Right lobe of liver (tissue), 6 donors: ENCODE measurements around the gene SCFD2. TPM values are rescaled to one million over a fixed set of nuclear protein-coding genes. Genes with fewer than 3 reads are reported as not detected.

ENCODE experiments used
- ATAC-seq, 4 donors: fragments of 200-7000 bp; cut with Tn5 transposase; one replicate each; pipeline ENCODE4 v1.9.1; 2020; ENCODE audit warnings: mild to moderate bottlenecking in 4 of 4, moderate library complexity in 4 of 4
- DNase-seq, 3 donors: peaks; one replicate each; pipeline ENCODE4 v3.0.0-alpha.2; 2020
- H3K27ac ChIP-seq, 3 donors: fragments of 200-600 bp; one replicate each; pipeline ENCODE4 v1.8.0; 2022
- H3K27me3 ChIP-seq, 2 donors: fragments of 200-600 bp; one replicate each; pipeline ENCODE4 v1.8.0; 2022
- H3K36me3 ChIP-seq, 4 donors: fragments of 200-600 bp; sonication (generic) in 1 of 4; one replicate each; pipeline versions ENCODE4 v1.5.1 to v1.8.0; 2017 to 2022; ENCODE audit warnings: control low read depth in 1 of 4
- H3K4me1 ChIP-seq, 4 donors: fragments of 200-600 bp; sonication (generic) in 1 of 4; one replicate each; pipeline versions ENCODE4 v1.5.1 to v1.8.0; 2017 to 2022; ENCODE audit warnings: control low read depth in 1 of 4
- H3K4me3 ChIP-seq, 3 donors: fragments of 200-600 bp; one replicate each; pipeline ENCODE4 v1.8.0; 2022
- H3K9me3 ChIP-seq, 4 donors: fragments of 200-600 bp; sonication (generic) in 1 of 4; one replicate each; pipeline versions ENCODE4 v1.5.1 to v1.8.0; 2017 to 2022; ENCODE audit warnings: control low read depth in 1 of 4
- CTCF ChIP-seq, 4 donors: fragments of 200-600 bp in 3 of 4; fragments of 450-650 bp in 1 of 4; IDR thresholded peaks; one replicate each; pipeline versions ENCODE4 v1.5.1 to v1.8.0; 2016 to 2022; ENCODE audit warnings: antibody characterized with exemption in 4 of 4, mild to moderate bottlenecking in 2 of 4
- POLR2A ChIP-seq: fragments of 450-650 bp; IDR thresholded peaks from one replicate; pipeline ENCODE4 v1.6.1; 2017; ENCODE audit warnings: antibody characterized with exemption, mild to moderate bottlenecking
- WGBS: methylation state at CpG from one replicate; pipeline ENCODE4 v1.1.6; 2018; ENCODE audit warnings: low coverage, low lambda C conversion rate; ENCODE audit not compliant: insufficient coverage; ENCODE audit errors: missing lambda C conversion rate; 5-methylcytosine and 5-hydroxymethylcytosine counted together
- intact Hi-C, 2 donors: fragments of 100-400 bp; cut with DNase I; formaldehyde crosslinking; loops; one replicate each; pipeline versions ENCODE4 v1.11.2 to v1.14.1; 2022
- total RNA-seq, 6 experiments: library from RNA; depleted of rRNA in 2 of 6; stranded (reverse); fragments of >200 nt in 2 of 6; fragmentation: NEBNext Ultra II Directional in 3 of 6; extraction: Animal tissue kit (Norgen Biotek cat#: 25700) in 3 of 6; gene quantifications; one replicate each; pipeline versions ENCODE4 v1.1.0 to v1.2.4, GENCODE V29; 2016 to 2023
- donor health status: DM: no; HTN: yes; CAD: no.
- donor health status: DM: no; HTN: no; CAD: no.
- donor health status: DM: no; HTN: no; CAD: no.
- donor health status: DM: no; HTN: yes; CAD: no.
- donor health status: DM: no; HTN: yes; CAD: no.

SCFD2 gene
- total RNA-seq, 6 experiments from 2014 or later: 7.6 to 17.1 (median 10.3) TPM

GRCh38 chr4:52876069-52876468, 489.8 kb downstream of the SCFD2 start:
- Histone ChIP-seq H3K27ac (no peak overlapping the region), H3K36me3 (no peaks in the 10 kb centered on the region), H3K27me3 (no peaks in the 10 kb centered on the region), H3K4me3 (no peak overlapping the region), H3K9me3 (no peaks in the 10 kb centered on the region), H3K4me1 (no peaks in the 10 kb centered on the region)
- ATAC-seq (no peak), DNase-seq (no peak)
- 82% methylated on average over 4 of the region's 4 CpGs for WGBS
- intact Hi-C loops: no loop called here
- TF ChIP-seq POLR2A (no peak), CTCF (IDR thresholded peaks at IDR 0.05) (no peak)

- Histone ChIP-seq H3K4me3 (no peak overlapping the region), H3K36me3 (no peaks in the 10 kb centered on the region), H3K27me3 (no peaks in the 10 kb centered on the region), H3K4me1 (no peaks in the 10 kb centered on the region), H3K9me3 (no peaks in the 10 kb centered on the region), H3K27ac (no peak overlapping the region)
- WGBS: 94% methylated on average over 5 of the region's 5 CpGs
- ATAC-seq (no peak), DNase-seq (no peak)
- intact Hi-C loops: no loop called here
- TF ChIP-seq CTCF (IDR thresholded peaks at IDR 0.05) (no peak), POLR2A (no peak)
Observed at GRCh38 chr4:52874948-52875347, 490.9 kb downstream of the SCFD2 start.

GRCh38 chr4:52873861-52874343, 492.0 kb downstream of the SCFD2 start:
- Histone ChIP-seq H3K27ac (no peak overlapping the region), H3K4me1 (no peaks in the 10 kb centered on the region), H3K36me3 (no peaks in the 10 kb centered on the region), H3K27me3 (no peaks in the 10 kb centered on the region), H3K9me3 (no peaks in the 10 kb centered on the region), H3K4me3 (no peak overlapping the region)
- DNase-seq (no peak), ATAC-seq (no peak)
- intact Hi-C loops: no loop called here
- no peak for TF ChIP-seq CTCF (IDR thresholded peaks at IDR 0.05)
- WGBS: 88% methylated on average over 10 of the region's 10 CpGs

GRCh38 chr4:52873191-52873590, 492.7 kb downstream of the SCFD2 start:
- Histone ChIP-seq H3K36me3 (no peaks in the 10 kb centered on the region), H3K27me3 (no peaks in the 10 kb centered on the region), H3K27ac (no peak overlapping the region), H3K4me3 (no peak overlapping the region), H3K4me1 (no peaks in the 10 kb centered on the region), H3K9me3 (no peaks in the 10 kb centered on the region)
- 67% methylated on average over 1 of the region's 1 CpG for WGBS
- intact Hi-C loops: no loop called here
- no peak for DNase-seq
- TF ChIP-seq CTCF (IDR thresholded peaks at IDR 0.05) (no peak), POLR2A (no peak)
- peak in 1 of 4 donors; percentile 36 for ATAC-seq

- no peak for ATAC-seq
- Histone ChIP-seq H3K27ac (no peak overlapping the region), H3K4me1 (no peaks in the 10 kb centered on the region), H3K9me3 (no peaks in the 10 kb centered on the region), H3K36me3 (no peaks in the 10 kb centered on the region), H3K4me3 (no peak overlapping the region), H3K27me3 (no peaks in the 10 kb centered on the region)
- TF ChIP-seq CTCF (IDR thresholded peaks at IDR 0.05) (no peak), POLR2A (no peak)
- WGBS: 85% methylated on average over 3 of the region's 4 CpGs
- DNase-seq: no peak
- intact Hi-C loops: no loop called here
Observed at GRCh38 chr4:52870225-52870624, 495.6 kb downstream of the SCFD2 start.
